Suprapubic skin (tissue), 4 donors: ENCODE results near the gene EPAS1.

Experiments used
- CTCF ChIP-seq, 2 donors: fragments of 200-600 bp in 1 of 2; fragments of 450-650 bp in 1 of 2; sonication (generic) in 1 of 2; IDR thresholded peaks; one replicate each; pipeline ENCODE4 v1.5.1; 2016 to 2019; ENCODE audit warnings: antibody characterized with exemption in 2 of 2, mild to moderate bottlenecking in 1 of 2, moderate library complexity in 1 of 2
- EP300 ChIP-seq: sonication (generic); formaldehyde crosslinking; IDR thresholded peaks from one replicate; pipeline ENCODE4 v1.6.1; 2017; ENCODE audit warnings: antibody characterized with exemption
- POLR2A ChIP-seq, 2 donors: fragments of 450-650 bp; IDR thresholded peaks; one replicate each; pipeline ENCODE4 v1.6.1; 2017; ENCODE audit warnings: antibody characterized with exemption in 2 of 2, mild to moderate bottlenecking in 2 of 2, moderate library complexity in 2 of 2
- POLR2AphosphoS5 ChIP-seq, 3 donors: sonication (generic); formaldehyde crosslinking; IDR thresholded peaks; one replicate each; pipeline ENCODE4 v1.6.1; 2017; ENCODE audit warnings: antibody characterized with exemption in 3 of 3

- TF ChIP-seq CTCF (IDR thresholded peaks at IDR 0.05) (no peak), POLR2A (IDR thresholded peaks at IDR 0.05) (no peak), POLR2AphosphoS5 (IDR thresholded peaks at IDR 0.05) (no peak), EP300 (no peak)
Observed at GRCh38 chr2:46317094-46317486, 19.9 kb downstream of the EPAS1 start.
